Activated T-helper 9 cell treated with anti-CD3 and anti-CD28 coated beads, Interleukin-2, amount 50 U/mL, for 16 hours (primary cell): ENCODE measurements around the gene NEDD9.

Experiments used
- DNase-seq: peaks from one replicate; pipeline ENCODE4 v3.0.0-alpha.2; 2020; ENCODE audit warnings: low read depth

Gene NEDD9

GRCh38 chr6:11232193-11232769 lies at the start of gene NEDD9:
Gene NEDD9 (minus strand): TSS chr6:11232668. CDS start chr6:11232515, 153 bp downstream.
- peak; percentile 91 for DNase-seq

GRCh38 chr6:11282245-11282644 lies 49.8 kb upstream of the NEDD9 start:
- no peak for DNase-seq

GRCh38 chr6:11280394-11280793 lies 47.9 kb upstream of the NEDD9 start:
- DNase-seq: no peak

GRCh38 chr6:11279284-11279689 lies 46.8 kb upstream of the NEDD9 start:
- no peak for DNase-seq

GRCh38 chr6:11278207-11278559 lies 45.7 kb upstream of the NEDD9 start:
- DNase-seq: peak; percentile 38

GRCh38 chr6:11277275-11278206 lies 45.1 kb upstream of the NEDD9 start:
- DNase-seq: peak; percentile 27

GRCh38 chr6:11276911-11277274 lies 44.4 kb upstream of the NEDD9 start:
- no peak for DNase-seq

- DNase-seq: no peak
These were observed 43.8 kb upstream of the NEDD9 start for GRCh38 chr6:11276228-11276627.

- DNase-seq: no peak
These were observed 43.1 kb upstream of the NEDD9 start for GRCh38 chr6:11275598-11275997.

GRCh38 chr6:11273406-11274065 lies 41.1 kb upstream of the NEDD9 start:
- no peak for DNase-seq

- no peak for DNase-seq
These were observed 40.2 kb upstream of the NEDD9 start for GRCh38 chr6:11272491-11273192.

GRCh38 chr6:11271228-11272020 lies 39.0 kb upstream of the NEDD9 start:
- DNase-seq: no peak

GRCh38 chr6:11270030-11271027 lies 37.9 kb upstream of the NEDD9 start:
- DNase-seq: no peak

GRCh38 chr6:11268978-11269377 lies 36.5 kb upstream of the NEDD9 start:
- no peak for DNase-seq

GRCh38 chr6:11266926-11267325 lies 34.5 kb upstream of the NEDD9 start:
- DNase-seq: no peak

- no peak for DNase-seq
These were observed 33.5 kb upstream of the NEDD9 start for GRCh38 chr6:11265932-11266331.

- no peak for DNase-seq
These were observed 31.6 kb upstream of the NEDD9 start for GRCh38 chr6:11264100-11264499.

- no peak for DNase-seq
These were observed 30.9 kb upstream of the NEDD9 start for GRCh38 chr6:11263291-11263775.

GRCh38 chr6:11262242-11262641 lies 29.8 kb upstream of the NEDD9 start:
- DNase-seq: no peak
